Endothelial cell of umbilical vein (primary cell): ENCODE data around the gene C3orf52. TPM values are rescaled to one million over a fixed set of nuclear protein-coding genes. Genes with fewer than 3 reads are reported as not detected.
"Not testable (repeated sequence)": the region's sequence is repeated elsewhere in the genome, so short reads cannot be mapped to it uniquely, and the experiment has no call there.

Experiments used
- BruUV-seq: library from RNA; stranded (reverse); fragments of 400-500 nt; replicated peaks from 2 replicates; lab custom pipeline; 2021; lab: Mats Ljungman, UMichigan
- CTCF ChIA-PET: fragments of 300-600, 350-600 bp; sonication (Branson Sonifier 250); formaldehyde crosslinking; loops from one replicate; lab custom pipeline; 2021; ENCODE audit warnings: antibody characterized with exemption, inconsistent platforms; lab: Charles Lee
- POLR2A ChIA-PET: fragments of 300-600, 350-600 bp; sonication (Branson Sonifier 250); formaldehyde crosslinking; loops from one replicate; lab custom pipeline; 2021; ENCODE audit warnings: antibody characterized with exemption, inconsistent platforms; lab: Charles Lee
- DNase-seq: peaks from one replicate; pipeline ENCODE4 v3.0.0-alpha.2; 2011; ENCODE audit warnings: low read depth, low spot score
- FAIRE-seq: peaks from 2 replicates; lab custom pipeline; 2011; peaks lifted over from hg19 to GRCh38; lab: Jason Lieb, UNC
- H2AFZ ChIP-seq: 2 replicates; pipeline ENCODE4 v1.6.0; 2012; ENCODE audit warnings: low read depth, low read length, control low read depth, inconsistent platforms
- H3K27ac ChIP-seq: 2 replicates; pipeline ENCODE4 v1.5.1; 2011; ENCODE audit warnings: low read depth, mild to moderate bottlenecking, control low read depth, low read length, moderate library complexity; ENCODE audit not compliant: insufficient read depth
- H3K27me3 ChIP-seq, 2 experiments: 2 replicates each; pipeline versions ENCODE4 v1.6.0 to v1.6.1; 2011; ENCODE audit warnings: low read length in 2 of 2, mixed read lengths in 1 of 2; ENCODE audit not compliant: control insufficient read depth in 2 of 2, insufficient read depth in 2 of 2
- H3K36me3 ChIP-seq, 2 experiments: 2 replicates in 1 of 2; 3 replicates in 1 of 2; pipeline ENCODE4 v1.5.1; 2011; ENCODE audit warnings: low read length in 2 of 2, mild to moderate bottlenecking in 1 of 2, moderate library complexity in 1 of 2; ENCODE audit not compliant: control insufficient read depth in 2 of 2, insufficient read depth in 2 of 2; ENCODE audit errors: extremely low read depth in 1 of 2
- H3K4me1 ChIP-seq: 3 replicates; pipeline ENCODE4 v1.5.1; 2011; ENCODE audit warnings: mild to moderate bottlenecking, low read length; ENCODE audit not compliant: control insufficient read depth, insufficient read depth; ENCODE audit errors: extremely low read depth
- H3K4me2 ChIP-seq: 2 replicates; pipeline ENCODE4 v1.6.1; 2011; ENCODE audit warnings: low read length, control low read depth, mixed read lengths; ENCODE audit not compliant: insufficient read depth
- H3K4me3 ChIP-seq, 3 experiments: fragments of 200-600 bp in 1 of 3; sonication (generic), shearing (Covaris generic) in 1 of 3; replicated peaks in 1 of 3; 2 replicates each; pipeline ENCODE4 v1.5.1; 2011 to 2016; ENCODE audit warnings: control low read depth in 3 of 3, low read length in 3 of 3, mild to moderate bottlenecking in 2 of 3, inconsistent platforms in 1 of 3, low read depth in 1 of 3, moderate library complexity in 1 of 3; ENCODE audit not compliant: insufficient read depth in 1 of 3
- H3K79me2 ChIP-seq: 2 replicates; pipeline ENCODE4 v1.6.0; 2012; ENCODE audit warnings: low read length, inconsistent platforms; ENCODE audit not compliant: control insufficient read depth, insufficient read depth
- H3K9ac ChIP-seq: replicated peaks from 2 replicates; pipeline ENCODE3; 2011; ENCODE audit warnings: low read length, control low read depth; ENCODE audit not compliant: insufficient read depth; ENCODE audit errors: extremely low read depth
- H3K9me1 ChIP-seq: replicated peaks from 3 replicates; pipeline ENCODE4 v1.6.0; 2011; ENCODE audit warnings: mild to moderate bottlenecking, low read length; ENCODE audit not compliant: control insufficient read depth, insufficient read depth; ENCODE audit errors: extremely low read depth
- H3K9me3 ChIP-seq: replicated peaks from 2 replicates; pipeline ENCODE4 v1.5.1; 2012; ENCODE audit warnings: low read length, inconsistent platforms; ENCODE audit not compliant: control insufficient read depth, insufficient read depth
- H4K20me1 ChIP-seq: replicated peaks from 2 replicates; pipeline ENCODE3; 2011; ENCODE audit warnings: mild to moderate bottlenecking, low read length; ENCODE audit not compliant: control insufficient read depth, insufficient read depth; ENCODE audit errors: extremely low read depth
- CTCF ChIP-seq, 2 donors: IDR thresholded peaks; 1 replicate in 1 of 2; 2 replicates in 1 of 2; pipeline ENCODE4 v1.5.1; 2011; ENCODE audit warnings: low read length in 2 of 2, mild to moderate bottlenecking in 2 of 2, moderate library complexity in 2 of 2, control low read depth in 1 of 2, inconsistent platforms in 1 of 2, low read depth in 1 of 2; ENCODE audit not compliant: insufficient read depth in 1 of 2; ENCODE audit errors: extremely low read depth in 1 of 2
- EZH2 ChIP-seq: IDR thresholded peaks from 2 replicates; pipeline ENCODE4 v1.6.1; 2012; ENCODE audit warnings: borderline replicate concordance, low read depth, mild to moderate bottlenecking, moderate library complexity, low read length, inconsistent platforms; ENCODE audit not compliant: severe bottlenecking
- FOS ChIP-seq: IDR thresholded peaks from 2 replicates; pipeline ENCODE4 v1.6.1; 2011; ENCODE audit warnings: mild to moderate bottlenecking, low read length, moderate library complexity, borderline replicate concordance; ENCODE audit not compliant: insufficient read depth
- GATA2 ChIP-seq: IDR thresholded peaks from 2 replicates; pipeline ENCODE4 v1.7.0; 2011; ENCODE audit warnings: low read depth, mild to moderate bottlenecking, moderate library complexity, mixed read lengths, low read length; ENCODE audit not compliant: insufficient read length, insufficient read depth
- JUN ChIP-seq: IDR thresholded peaks from 2 replicates; pipeline ENCODE4 v1.6.1; 2011; ENCODE audit warnings: borderline replicate concordance, low read depth; ENCODE audit not compliant: insufficient read length, insufficient read depth
- MAX ChIP-seq: IDR thresholded peaks from 2 replicates; pipeline ENCODE4 v1.6.1; 2011; ENCODE audit not compliant: insufficient read depth, insufficient read length
- MYC ChIP-seq: IDR thresholded peaks from one replicate; pipeline ENCODE4 v1.6.1; 2011; ENCODE audit warnings: mild to moderate bottlenecking, low read depth, low read length
- POLR2A ChIP-seq: IDR thresholded peaks from 2 replicates; pipeline ENCODE4 v1.6.1; 2012; ENCODE audit warnings: low read depth, mild to moderate bottlenecking, control low read depth, low read length
- POLR2AphosphoS5 ChIP-seq: IDR thresholded peaks from 2 replicates; pipeline ENCODE4 v1.6.1; 2012; ENCODE audit warnings: low read depth, mild to moderate bottlenecking, control low read depth, low read length, moderate library complexity; ENCODE audit not compliant: insufficient read depth
- dilution Hi-C: fragments of 300-500 bp; cut with MboI; formaldehyde crosslinking; loops from one replicate; pipeline ENCODE4 v1.15.0; 2019; ENCODE audit warnings: low sequenced_read_pairs; ENCODE audit not compliant: extremely low pct_ligation_motif_present
- intact Hi-C: fragments of 100-400 bp; cut with micrococcal nuclease; formaldehyde crosslinking; loops from one replicate; pipeline ENCODE4 v1.10.0; 2022
- polyA plus RNA-seq, 4 experiments: library from polyadenylated mRNA; depleted of rRNA in 3 of 4; stranded (reverse) in 3 of 4; unstranded in 1 of 4; fragments of >200 nt; gene quantifications; 2 replicates each; pipeline versions ENCODE4 v1.2.1 to v1.2.3, GENCODE V29; 2011 to 2012; ENCODE audit warnings: missing spikeins in 1 of 4
- total RNA-seq: library from RNA; stranded (reverse); gene quantifications from 2 replicates; pipeline ENCODE4 v1.2.3, GENCODE V29; 2021

The C3orf52 gene
- total and polyA plus RNA-seq, 2 donors (not counting 3 experiments of a cell fraction or from before 2014, with no cell fraction given), result 4.2 to 4.6 TPM

- no peaks in the 10 kb centered on the region for H4K20me1 ChIP-seq
- H3K9ac ChIP-seq, result no peak overlapping the region
- POLR2A ChIA-PET, result no interaction called here
- H3K4me3 ChIP-seq, result no peak overlapping the region
- H3K27ac ChIP-seq, result no peak overlapping the region
- peaks cover 7 to 18% of the 10 kb centered on the region in 2 experiments for H3K27me3 ChIP-seq
- FAIRE-seq, result peak; percentile 37
- DNase-seq, result no peak
- H3K79me2 ChIP-seq, result no peaks in the 10 kb centered on the region
- no peaks in the 10 kb centered on the region for H3K9me1 ChIP-seq
- H3K4me2 ChIP-seq, result no peak overlapping the region
- no peak overlapping the region for H2AFZ ChIP-seq
- no peaks in the 10 kb centered on the region for H3K36me3 ChIP-seq
- no peaks in the 10 kb centered on the region for H3K4me1 ChIP-seq
- no peaks in the 10 kb centered on the region for H3K9me3 ChIP-seq
- dilution Hi-C loops (no loop called here), intact Hi-C loops (no loop called here)
- BruUV-seq, result no TSS peak
- no peak for TF ChIP-seq MAX
- no peak for TF ChIP-seq JUN
- TF ChIP-seq EZH2, result no peak
- TF ChIP-seq POLR2AphosphoS5, result no peak
- no peak for TF ChIP-seq CTCF (IDR thresholded peaks at IDR 0.05; ENCODE audit: extremely low read depth in 1 of 2, insufficient read depth in 1 of 2, low read depth in 1 of 2, low read length in 2 of 2)
- no peak for TF ChIP-seq MYC
- no peak for TF ChIP-seq FOS
- no peak for TF ChIP-seq GATA2
- no peak for TF ChIP-seq POLR2A
- CTCF ChIA-PET, result no interaction called here
Observed at GRCh38 chr3:112061152-112061551, 25.0 kb upstream of the C3orf52 start.

- peaks cover 17% of the 10 kb centered on the region for H3K4me1 ChIP-seq
- H3K27me3 ChIP-seq, BruUV-seq, H3K79me2 ChIP-seq, H3K27ac ChIP-seq, POLR2A ChIA-PET, FAIRE-seq, intact Hi-C loops, H3K9me1 ChIP-seq, H3K4me3 ChIP-seq, H3K36me3 ChIP-seq, dilution Hi-C loops, H3K9me3 ChIP-seq, DNase-seq, CTCF ChIA-PET, H3K4me2 ChIP-seq, H2AFZ ChIP-seq, H3K9ac ChIP-seq, H4K20me1 ChIP-seq: not testable (repeated sequence)
Observed at GRCh38 chr3:112072387-112073060, 13.7 kb upstream of the C3orf52 start.
